NOMO-1 treated with DMSO at 0.1 percent for 48 hours (cell line): ENCODE data around the gene CACUL1.
"Not testable (repeated sequence)": the region's sequence is repeated elsewhere in the genome, so short reads cannot be mapped to it uniquely, and the experiment has no call there.

Experiments
- DNase-seq: peaks from one replicate; lab custom pipeline; 2025; ENCODE audit not compliant: unreplicated experiment; lab: John Stamatoyannopoulos, UW

CACUL1 gene

DNA sequence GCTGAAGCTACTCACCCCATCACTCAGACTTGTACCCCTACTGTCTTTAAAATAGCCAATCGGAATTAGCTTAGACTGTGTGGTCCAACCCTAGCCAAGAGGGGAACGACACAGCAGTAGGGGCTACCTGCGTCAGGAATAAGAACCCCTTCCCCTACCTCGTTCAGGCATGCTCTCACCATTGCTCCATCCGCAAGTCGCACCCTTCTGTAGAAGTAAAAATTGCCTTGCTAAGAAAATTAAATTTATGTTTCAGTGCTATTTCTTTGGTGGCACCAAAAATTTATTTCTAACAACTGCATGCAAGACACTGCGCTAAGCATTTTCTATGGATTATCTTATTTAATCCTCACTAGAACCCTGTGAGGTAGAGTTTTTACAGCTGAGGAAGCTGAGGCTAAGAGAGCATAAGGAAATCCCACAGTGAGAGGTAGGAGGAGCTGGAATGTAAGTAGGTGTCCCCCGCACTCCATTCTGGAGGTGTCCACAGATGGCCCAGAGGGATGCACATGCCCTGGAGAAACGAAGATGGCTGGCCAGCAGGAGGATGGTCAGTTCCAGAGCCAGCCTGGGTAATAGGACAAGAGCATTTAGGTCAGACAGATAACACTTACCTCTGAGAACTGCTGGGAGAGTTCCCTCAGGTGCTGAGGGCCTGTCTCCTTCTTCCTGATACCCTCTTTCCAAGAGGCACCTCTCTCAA, 15.3 kb upstream of the CACUL1 start:
- no peak for DNase-seq

DNA sequence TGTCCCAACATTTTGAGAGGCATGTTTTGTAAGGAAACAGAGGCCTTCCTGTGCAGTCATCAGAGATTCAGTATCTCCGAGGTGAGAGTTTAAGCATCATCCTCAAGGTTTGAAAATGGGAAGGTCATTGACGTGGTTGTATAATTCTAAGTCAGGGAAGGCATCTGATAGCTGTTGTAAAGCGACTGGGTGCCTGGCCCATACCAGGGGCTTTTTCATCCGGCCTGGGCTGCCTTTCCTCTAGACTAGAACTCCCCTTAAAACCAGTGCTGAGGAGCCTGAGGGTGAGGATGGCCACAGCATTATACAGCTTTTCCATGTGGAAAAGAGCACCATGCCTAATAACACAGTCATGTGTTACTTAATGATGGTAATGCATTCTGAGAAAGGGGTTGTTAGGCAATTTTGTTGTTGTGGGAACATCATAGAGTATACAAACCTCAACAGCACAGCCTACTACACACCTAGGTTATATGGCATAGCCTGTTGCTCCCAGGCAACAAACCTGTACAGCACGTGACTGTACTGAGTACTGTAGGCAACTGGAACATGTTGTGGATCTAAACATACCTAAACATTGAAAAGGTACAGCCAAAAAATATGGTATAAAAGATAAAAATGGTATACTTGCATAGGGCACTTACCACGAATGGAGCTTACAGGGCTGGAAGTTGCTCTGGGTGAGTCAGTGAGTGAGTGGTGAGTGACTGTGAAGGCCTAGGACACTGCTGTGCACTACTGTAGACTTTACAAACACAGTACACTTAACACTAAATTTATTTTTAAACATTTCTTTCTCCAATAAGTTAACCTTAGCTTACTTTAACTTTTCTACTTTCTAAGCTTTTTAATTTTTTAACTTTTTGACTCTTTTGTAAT, 13.5 kb upstream of the CACUL1 start:
- no peak for DNase-seq

DNA sequence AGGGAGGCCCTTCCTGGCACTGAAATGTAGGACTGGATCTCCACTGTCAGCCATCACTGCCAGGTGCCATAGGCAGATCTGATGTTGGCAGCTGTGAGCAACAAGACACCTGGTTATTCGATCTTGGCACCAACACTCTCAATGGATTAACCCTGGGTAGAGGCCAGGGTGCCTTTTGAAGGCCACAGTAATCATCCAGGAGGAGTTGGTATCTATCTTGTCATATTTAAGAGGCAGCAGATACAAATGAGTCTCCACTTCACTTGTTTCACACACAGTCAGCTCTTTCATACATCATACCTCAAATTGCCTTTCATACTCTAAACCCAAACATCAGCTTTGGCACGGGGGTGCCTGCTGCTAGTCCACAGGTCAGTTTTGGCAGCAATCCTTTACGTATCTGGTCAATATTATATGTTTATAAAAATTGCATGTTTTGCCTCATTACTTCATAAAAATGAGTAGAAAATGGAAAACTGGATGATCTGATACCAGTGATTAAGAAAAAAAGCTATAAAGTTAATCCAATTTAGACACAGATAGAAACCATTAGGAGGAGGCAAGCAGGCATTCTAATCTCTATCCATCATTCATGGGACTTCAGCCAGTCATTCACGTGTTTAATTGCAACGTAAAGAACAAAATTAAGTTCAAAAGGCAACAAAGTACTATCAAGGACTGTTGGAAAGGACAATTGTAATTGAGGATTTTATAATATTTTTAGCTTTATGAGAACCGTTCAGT, 12.7 kb upstream of the CACUL1 start:
- no peak for DNase-seq

DNA sequence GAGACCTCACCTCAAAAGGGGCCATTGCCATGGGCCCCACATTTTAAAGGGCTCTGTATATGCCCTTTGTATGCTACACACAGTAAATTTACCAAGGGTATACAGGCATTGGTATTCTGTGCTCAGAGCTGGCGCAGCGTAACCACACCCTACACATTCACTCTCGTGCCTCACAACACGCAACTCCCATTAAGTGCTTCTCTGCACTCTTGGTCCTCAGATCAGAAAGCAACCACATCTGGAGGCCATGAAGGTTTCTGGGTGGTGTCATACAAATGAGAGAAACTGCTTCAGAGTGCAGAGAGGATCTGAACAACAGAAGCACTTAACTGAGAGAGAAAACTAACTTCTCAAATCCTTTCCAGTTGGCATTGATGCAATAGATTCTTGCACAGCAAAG, 9.4 kb upstream of the CACUL1 start:
- no peak for DNase-seq

DNA sequence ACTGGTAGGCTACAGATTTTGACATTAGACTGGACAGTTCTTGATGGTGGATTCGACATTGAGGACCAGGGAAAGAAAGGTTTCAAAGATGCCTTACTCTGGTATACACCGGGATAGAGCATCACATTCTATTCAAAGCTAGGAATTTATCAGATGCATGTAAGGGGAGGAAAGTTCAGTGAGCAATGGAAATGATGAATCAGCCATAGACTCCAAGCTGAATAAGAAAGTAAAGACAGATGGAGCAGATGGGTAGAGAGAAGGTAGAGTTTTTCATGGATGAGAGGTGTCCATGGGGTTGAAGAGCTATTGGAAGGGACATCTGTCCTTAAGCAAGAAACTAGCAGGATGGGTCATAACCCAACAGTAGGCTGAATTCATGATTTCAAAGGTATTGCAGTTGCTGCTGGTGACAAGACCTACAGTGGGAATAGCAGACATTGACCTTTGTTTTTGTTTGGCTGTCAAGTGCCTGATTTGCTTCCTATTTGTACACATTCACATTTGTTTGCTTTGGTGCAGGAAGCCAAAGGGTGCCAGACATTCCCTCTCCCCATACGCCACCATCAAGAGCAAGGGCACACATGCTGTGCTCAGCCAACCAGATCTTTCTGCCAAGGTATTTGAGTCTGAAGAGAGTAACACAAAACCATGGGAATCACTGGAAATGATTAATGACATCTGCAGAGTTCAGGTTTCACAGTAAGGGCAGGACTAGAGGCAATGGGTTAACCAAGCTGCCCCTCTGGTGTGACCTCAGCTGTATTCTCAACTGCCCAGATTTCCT, 8.6 kb upstream of the CACUL1 start:
- DNase-seq: no peak

DNA sequence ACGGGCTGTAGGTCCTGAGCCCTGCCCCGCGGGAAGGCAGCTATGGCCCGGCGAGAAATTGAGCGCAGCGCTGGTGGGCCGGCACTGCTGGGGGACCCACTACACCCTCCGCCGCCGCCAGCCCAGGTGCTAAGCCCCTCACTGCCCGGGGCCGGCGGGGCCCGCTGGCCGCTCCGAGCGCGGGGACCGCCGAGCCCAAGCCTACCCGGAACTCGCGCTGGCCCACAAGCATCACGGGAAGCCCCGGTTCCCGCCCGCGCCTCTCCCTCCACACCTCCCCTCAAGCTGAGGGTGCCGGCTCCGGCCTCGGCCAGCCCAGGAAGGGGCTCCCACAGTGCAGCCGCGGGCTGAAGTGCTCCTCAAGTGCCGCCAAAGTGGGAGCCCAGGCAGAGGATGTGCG, 5.5 kb upstream of the CACUL1 start:
- no peak for DNase-seq

DNA sequence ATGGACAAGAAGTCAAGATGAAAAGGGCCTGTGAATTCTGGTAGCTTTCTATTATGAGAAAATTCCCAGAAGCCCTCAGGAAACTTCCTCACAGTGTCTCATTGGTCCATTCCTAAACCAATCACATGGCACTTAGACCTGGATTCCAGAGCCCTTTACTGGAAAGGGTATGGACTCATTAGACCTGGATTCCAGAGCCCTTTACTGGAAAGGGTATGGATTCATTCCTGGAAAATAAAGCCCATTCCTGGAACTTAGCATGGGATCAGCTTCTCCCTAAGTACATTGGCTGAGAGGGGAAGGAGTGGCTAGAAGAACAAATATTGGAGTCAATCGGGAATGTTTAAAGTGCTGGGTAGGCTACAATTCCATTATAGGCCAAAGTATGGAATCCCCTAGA, 3.7 kb upstream of the CACUL1 start:
- DNase-seq: no peak

DNA sequence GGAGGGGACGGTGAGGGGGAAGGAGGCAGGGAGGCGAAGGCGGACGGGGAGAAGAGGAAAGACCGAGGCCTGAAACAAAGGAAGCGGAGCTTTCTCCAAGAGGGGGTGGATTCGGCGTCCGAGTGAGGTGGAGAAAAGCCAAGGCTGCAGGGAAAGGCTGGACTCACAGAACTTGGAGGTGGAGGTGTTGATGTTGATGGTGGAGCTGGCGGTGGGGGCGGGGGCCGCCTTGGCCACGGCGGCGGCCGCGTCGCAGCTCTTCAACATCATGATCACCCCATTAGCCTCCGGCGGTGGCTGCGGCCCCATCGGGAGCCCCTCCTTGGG, 578 bp downstream of the CACUL1 start:
- DNase-seq: peak; percentile 10

DNA sequence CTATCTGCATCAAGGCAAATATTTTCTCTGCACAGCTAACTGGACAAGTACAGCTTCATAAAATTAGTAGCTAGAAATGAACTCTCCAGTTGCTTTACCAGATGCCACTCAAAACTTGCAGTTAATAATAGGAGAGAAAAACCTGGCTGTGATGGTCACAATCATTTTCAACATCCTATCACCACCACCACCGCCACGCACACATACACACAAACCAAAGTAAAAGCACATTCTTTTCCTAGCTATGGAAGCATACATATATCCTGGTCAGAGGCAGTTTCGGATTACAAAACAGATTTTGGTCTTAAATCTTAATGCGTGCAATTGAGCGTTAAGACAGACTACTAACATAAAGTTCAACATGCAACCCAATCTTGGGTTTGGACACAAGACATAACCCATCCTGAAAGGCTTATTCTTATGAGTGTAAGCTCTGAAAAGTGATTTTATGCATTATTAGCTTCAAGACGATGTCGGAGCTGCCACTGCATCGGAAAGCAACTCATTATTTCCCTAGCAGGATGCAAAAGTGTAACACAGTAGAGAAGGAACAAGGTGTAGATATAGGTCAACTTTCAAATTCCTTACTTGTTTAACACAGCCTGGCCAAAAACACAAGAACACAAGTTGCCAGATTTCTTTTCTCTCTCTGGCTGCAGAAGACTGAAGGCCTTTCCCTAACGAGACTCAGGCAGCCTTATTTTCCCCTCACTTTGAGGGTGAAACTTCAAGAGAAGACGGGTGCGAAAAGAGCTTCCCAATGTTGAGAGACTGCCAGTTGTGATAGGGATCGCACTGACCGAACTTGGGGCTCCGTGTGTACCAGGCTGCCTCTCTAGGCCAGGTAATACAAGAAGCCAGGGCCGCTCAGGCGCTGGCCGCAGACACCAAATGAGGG, 1.2 kb downstream of the CACUL1 start:
- DNase-seq: no peak

DNA sequence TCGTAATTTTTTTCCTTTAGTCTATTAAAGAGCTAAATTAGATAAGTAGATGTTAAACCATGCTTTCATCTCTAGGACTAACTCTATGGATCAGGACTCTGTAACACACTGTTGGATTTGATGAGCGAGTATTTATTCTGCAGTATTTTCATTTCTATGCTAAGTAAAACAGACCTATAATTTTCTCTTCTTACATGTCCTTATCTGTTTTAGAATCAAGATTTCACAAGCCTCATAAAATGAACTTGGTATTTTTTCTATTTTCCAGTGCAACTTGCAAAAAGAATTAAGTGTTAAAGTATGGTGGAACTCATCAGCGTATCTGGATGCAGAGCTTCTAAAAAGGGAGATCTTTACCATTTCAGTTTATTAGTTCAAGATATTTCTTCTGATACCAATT, 2.4 kb downstream of the CACUL1 start:
- no peak for DNase-seq

DNA sequence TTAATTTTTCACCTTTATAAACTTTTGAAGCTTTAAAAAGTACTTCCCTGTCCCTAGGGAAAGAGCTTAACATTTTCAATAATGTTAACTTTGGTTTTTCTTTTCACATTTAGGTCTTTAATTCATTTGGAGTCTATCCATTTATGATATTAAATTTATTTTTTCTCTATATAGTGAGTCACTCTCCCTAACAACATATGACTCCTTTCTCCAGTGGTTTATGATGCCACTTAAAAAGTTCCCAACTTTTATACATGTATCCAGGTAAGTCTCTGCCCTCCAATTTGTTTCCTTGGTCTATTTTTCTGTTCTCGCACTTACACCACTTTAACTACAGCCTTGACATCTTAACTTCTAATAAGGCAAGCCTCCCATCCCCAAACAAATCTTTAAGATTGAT, 3.5 kb downstream of the CACUL1 start:
- no peak for DNase-seq

DNA sequence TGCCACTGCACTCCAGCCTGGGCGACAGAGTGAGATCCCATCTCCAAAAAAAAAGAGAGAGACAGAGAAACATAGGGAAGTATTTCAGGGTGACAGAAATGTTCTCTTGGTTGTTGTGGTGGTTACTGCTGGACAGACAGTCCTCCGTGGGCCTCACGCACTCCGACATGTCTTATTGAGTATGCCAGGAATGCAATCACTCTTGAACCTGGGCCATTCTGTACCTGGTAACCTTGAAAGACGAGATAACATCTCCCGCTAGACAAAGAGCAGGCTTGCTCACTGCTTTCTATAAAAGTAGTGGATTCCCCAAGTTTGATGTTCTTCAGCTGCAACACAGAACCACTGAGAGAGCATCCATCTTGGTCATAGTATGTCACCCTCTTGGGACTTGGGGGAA, 6.7 kb downstream of the CACUL1 start:
- no peak for DNase-seq

DNA sequence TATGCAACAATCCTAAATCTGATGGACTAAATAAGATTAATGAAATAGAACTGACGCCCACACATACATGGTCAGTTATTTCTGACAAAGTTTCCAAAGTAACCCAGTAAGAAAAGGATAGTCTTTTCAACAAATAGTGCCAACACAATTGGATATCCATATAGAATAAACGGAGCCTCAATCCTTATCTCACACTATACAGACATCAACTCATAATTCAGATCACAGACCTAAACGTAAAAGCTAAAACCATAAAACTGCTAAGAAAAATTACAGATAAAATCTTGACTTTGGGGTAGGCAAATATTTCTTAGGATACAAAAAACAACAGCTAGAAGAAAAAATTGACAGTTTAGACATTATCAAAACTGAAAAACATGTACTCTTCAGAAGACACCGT, 8.5 kb downstream of the CACUL1 start:
- DNase-seq: no peak

DNA sequence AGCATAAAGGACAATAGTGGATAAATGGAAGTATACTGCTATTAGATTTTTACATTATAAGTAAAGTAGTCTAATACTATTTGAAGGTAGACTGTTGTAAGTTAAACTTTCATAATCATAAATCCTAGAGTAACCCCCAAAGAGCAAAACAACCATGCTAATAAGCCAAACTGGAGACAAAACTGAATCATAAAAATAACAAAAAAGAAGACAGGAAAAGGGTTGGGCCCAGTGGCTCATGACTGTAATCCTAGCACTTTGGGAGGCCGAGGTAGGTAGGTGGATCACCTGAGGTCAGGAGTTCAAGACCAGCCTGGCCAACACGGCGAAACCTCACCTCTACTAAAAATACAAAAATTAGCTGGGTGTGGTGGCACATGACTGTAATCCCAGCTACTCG, 9.7 kb downstream of the CACUL1 start:
- no peak for DNase-seq

DNA sequence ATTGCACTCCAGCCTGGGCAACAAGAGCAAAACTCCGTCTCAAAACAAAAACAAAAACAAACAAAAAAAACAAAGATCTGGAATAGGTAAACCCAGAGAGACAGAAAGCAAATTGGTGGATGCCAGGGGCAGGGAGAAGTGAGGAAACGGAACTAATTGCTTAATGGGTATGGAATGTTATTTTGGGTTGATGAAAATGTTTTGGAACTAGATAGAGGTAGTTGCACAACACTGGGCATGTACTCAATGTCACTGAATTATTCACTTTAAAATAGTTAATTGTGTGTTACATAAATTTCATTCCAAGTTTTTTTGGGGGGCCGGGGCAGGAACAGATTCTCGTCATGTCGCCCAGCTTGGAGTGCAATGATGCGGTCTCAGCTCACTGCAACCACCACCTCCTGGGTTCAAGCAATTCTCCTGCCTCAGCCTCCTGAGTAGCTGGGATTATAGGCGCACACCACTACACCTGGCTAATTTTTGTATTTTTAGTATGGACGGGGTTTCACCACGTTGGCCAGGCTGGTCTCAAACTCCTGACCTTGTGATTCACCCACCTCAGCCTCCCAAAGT, 10.3 kb downstream of the CACUL1 start:
- not testable (repeated sequence) for DNase-seq

DNA sequence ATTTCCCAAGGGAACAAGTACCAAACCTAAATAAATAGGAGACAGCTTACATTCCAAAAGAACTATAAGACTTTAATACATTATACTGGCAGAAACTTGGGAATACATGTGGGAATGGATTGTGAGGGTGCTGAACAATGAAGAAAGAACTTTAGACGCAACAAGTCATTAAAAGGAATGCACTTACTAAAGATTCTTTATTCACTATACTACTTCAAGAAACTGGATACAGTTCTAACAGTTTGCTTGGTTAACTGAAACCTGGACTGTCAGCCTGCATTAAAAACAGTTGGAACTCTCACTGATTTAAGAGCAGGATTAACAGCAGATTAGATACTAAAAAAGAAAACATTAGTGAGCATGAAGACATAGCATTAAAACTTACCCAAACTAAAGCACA, 12.0 kb downstream of the CACUL1 start:
- no peak for DNase-seq

DNA sequence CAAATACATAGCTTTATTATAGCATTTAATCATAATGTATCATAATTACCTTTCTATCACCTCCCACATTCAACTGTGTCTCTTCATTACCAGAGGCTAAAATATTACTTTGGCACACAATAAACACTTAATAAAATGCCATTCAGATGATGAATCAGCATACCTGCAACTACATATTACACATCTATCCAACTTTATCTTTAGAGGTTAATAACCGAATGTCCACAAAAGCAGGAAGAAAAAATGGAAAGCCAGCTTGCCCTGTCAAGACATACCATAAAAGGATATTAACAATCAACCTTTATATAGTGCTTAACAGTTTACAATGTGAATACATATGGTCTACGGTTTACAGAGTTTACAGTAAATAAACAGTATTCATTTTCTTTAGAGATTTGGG, 12.7 kb downstream of the CACUL1 start:
- no peak for DNase-seq

DNA sequence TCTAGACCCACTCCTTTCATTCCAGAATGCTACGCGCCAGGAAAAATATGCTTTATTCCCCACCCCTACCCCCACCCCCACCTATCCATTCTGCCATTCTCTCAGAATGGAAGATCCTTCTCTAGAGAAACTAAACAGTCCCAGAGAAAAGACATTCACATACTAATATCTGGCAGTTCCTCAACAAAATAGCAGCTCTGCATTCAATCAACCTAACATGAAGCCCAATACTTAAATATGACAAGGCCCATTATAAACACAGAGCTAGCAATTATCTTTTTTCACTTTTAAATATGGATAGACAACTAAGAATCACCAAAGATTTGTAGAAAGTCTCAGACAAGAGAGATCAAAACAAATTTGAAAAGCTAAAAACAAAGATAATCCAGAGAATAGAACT, 16.4 kb downstream of the CACUL1 start:
- DNase-seq: no peak

DNA sequence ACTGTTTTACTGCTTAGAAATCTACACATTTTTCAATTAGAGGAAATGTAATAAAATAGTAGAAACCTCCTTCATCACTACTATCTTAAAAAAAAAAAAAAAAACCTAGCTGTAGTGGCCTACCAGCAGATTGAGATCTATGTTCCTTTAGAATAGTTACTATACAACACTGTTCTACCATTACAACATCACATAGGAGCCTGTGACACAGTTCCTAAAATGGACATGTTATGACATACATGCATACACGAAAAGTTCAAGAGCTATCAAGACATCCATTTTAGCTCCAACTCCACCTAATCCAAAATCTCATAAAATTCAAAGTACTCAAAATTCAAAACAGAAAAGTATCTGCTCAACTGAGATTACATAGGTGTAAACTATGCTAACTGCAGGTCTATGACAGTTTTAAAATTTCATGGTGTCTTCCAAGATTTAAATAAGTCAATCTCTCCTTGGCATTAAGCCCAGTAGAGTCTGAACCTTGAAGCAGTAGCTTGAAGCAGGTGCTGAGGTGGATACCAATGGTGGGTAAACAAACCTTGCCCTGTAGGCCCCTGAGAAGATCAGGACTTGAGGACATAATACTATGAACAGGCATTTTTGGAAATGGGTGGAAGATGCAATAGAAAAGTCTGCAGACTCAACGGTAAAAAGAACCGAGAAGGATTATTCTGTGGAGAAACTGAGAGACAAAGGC, 17.0 kb downstream of the CACUL1 start:
- peak; percentile 22 for DNase-seq
